ENCODE measurements around the gene NR1I3. TPM values are rescaled to one million over a fixed set of nuclear protein-coding genes. Genes with fewer than 3 reads are reported as not detected.
"Not testable (repeated sequence)": the region's sequence is repeated elsewhere in the genome, so short reads cannot be mapped to it uniquely, and the experiment has no call there.

NR1I3 gene
- total RNA-seq, 4 donors from 2014 or later = not detected

DNA sequence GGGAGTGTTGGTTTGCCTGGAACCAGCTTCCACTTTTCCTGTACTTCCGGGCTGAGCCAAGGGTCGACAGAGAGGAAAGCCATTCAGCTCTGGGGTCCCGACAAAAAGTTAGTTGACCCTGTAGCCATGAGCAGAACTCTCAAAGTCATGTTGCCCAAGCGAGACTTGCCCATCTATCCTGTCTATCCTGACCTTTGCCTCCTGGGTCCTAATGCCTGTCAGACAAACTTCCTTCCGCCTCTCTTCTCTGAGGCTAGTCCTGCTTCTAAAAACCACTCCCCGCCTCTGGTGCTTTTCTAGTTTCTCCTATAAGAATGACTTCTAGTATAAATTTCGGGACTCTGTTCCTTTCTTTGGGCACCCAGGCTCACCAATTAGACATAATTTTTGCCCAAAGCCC is 12.8 kb upstream of the NR1I3 start:
- DNase-seq = no peak
- Histone ChIP-seq H3K4me3 (replicated peaks in 1 of 3) (no peak overlapping the region), H3K27ac (no peak overlapping the region), H3K9me3 (no peaks in the 10 kb centered on the region), H3K36me3 (no peaks in the 10 kb centered on the region), H3K4me1 (no peaks in the 10 kb centered on the region), H3K27me3 (no peaks in the 10 kb centered on the region)
- TF ChIP-seq POLR2A (IDR thresholded peaks at IDR 0.05) (no peak), CTCF (IDR thresholded peaks at IDR 0.05) (no peak)
- intact Hi-C loops (cut with DNase I) = no loop called here
- 74 to 79% methylated on average over 7 of the region's 7 CpGs for WGBS, 2 donors

- H3K4me1 ChIP-seq; intact Hi-C loops (cut with DNase I); H3K27me3 ChIP-seq; H3K36me3 ChIP-seq; DNase-seq; H3K4me3 ChIP-seq (replicated peaks in 1 of 3); H3K9me3 ChIP-seq; H3K27ac ChIP-seq: not testable (repeated sequence)
- 69 to 70% methylated on average over 5 of the region's 5 CpGs for WGBS, 2 donors
Measured at GRCh38 chr1:161250100-161250499, 12.1 kb upstream of the NR1I3 start.

- no peak for TF ChIP-seq CTCF (IDR thresholded peaks at IDR 0.05)
- no peak for TF ChIP-seq POLR2A (IDR thresholded peaks at IDR 0.05)
- no peak overlapping the region for H3K27ac ChIP-seq
- no peak for DNase-seq
- H3K27me3 ChIP-seq = no peaks in the 10 kb centered on the region
- no peak overlapping the region for H3K4me3 ChIP-seq (replicated peaks in 1 of 3)
- H3K36me3 ChIP-seq = no peaks in the 10 kb centered on the region
- no peaks in the 10 kb centered on the region for H3K4me1 ChIP-seq
- intact Hi-C loops (cut with DNase I) = no loop called here
- no peaks in the 10 kb centered on the region for H3K9me3 ChIP-seq
- WGBS, 2 donors = 79 to 93% methylated on average over 4 of the region's 4 CpGs
Measured at GRCh38 chr1:161244888-161245287, 6.9 kb upstream of the NR1I3 start.

- Histone ChIP-seq H3K4me3 (replicated peaks in 1 of 3) (no peak overlapping the region), H3K9me3 (no peaks in the 10 kb centered on the region), H3K4me1 (no peaks in the 10 kb centered on the region), H3K27ac (no peak overlapping the region), H3K36me3 (no peaks in the 10 kb centered on the region), H3K27me3 (no peaks in the 10 kb centered on the region)
- intact Hi-C loops (cut with DNase I) = no loop called here
- no peak for TF ChIP-seq CTCF (IDR thresholded peaks at IDR 0.05)
- no peak for TF ChIP-seq POLR2A (IDR thresholded peaks at IDR 0.05)
- 75 to 85% methylated on average over 2 of the region's 2 CpGs for WGBS, 2 donors
- no peak for DNase-seq
Measured at GRCh38 chr1:161242313-161242712, 4.3 kb upstream of the NR1I3 start.

- WGBS, 2 donors = 79 to 82% methylated on average over 3 of the region's 3 CpGs
- Histone ChIP-seq H3K27me3 (no peaks in the 10 kb centered on the region), H3K4me1 (no peaks in the 10 kb centered on the region), H3K27ac (no peak overlapping the region), H3K9me3 (no peaks in the 10 kb centered on the region), H3K36me3 (no peaks in the 10 kb centered on the region), H3K4me3 (replicated peaks in 1 of 3) (no peak overlapping the region)
- intact Hi-C loops (cut with DNase I) = no loop called here
- no peak for DNase-seq
- TF ChIP-seq POLR2A (IDR thresholded peaks at IDR 0.05) (no peak), CTCF (IDR thresholded peaks at IDR 0.05) (no peak)
Measured at GRCh38 chr1:161241682-161242081, 3.7 kb upstream of the NR1I3 start.
